Midbrain (tissue), 1 donor: Measurements from ENCODE around the gene MS4A18.

ENCODE experiments used
- DNase-seq: peaks from one replicate; lab custom pipeline; 2025; lab: John Stamatoyannopoulos, UW

The MS4A18 gene

DNA sequence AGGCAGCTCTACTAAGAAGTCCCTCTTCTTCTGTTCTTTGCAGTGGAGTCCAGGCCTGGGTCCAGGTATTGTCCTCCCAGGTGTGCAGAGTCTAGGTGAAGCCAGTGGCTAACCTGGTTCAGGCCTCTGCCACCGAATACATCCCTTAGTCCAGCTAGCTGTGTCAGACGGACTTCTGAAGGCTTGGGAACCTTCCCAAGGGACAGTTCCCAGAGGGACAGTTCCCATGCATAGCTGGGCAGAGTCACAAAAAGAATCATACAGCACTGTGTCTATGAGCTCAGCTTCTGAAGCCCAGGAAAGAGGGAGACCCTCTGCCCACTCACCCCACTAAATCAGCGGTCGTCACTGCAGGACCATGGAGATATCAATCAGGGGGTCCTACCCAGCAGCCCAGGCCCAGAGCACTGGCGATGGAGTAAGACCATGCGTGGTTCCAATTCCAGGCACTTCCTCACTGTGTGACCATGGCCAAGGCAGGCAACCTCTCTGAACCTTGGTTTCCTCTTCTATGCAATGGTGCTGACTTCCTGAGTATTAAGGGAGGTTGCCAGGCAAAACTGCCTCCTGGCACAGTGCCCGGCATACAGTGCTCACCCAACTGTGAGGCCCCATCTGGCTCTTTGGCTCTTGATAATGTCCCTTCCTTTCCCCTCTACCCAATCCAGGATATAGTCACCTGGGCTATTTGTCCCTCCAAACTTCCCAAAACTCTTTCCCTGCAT lies 64.0 kb downstream of the MS4A18 start:
- no peak for DNase-seq

DNA sequence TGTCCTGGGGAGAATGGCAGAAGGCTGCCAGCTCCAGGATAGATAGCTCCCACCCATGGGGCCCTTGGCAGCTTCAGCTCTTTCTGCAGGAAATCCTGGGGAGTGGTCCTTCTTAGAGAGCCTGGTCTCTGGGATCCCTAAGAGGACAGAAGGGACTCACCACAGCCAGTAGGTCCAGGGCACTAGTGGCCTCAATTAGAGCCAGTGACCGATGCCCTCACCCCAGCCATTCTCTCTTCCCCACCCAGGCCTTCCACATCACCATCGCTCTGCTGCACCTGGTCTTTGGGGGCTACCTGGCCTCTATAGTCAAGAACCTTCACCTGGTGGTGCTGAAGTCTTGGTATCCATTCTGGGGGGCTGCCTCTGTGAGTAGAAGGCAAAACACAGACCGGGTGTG lies 66.2 kb downstream of the MS4A18 start:
- DNase-seq: no peak

DNA sequence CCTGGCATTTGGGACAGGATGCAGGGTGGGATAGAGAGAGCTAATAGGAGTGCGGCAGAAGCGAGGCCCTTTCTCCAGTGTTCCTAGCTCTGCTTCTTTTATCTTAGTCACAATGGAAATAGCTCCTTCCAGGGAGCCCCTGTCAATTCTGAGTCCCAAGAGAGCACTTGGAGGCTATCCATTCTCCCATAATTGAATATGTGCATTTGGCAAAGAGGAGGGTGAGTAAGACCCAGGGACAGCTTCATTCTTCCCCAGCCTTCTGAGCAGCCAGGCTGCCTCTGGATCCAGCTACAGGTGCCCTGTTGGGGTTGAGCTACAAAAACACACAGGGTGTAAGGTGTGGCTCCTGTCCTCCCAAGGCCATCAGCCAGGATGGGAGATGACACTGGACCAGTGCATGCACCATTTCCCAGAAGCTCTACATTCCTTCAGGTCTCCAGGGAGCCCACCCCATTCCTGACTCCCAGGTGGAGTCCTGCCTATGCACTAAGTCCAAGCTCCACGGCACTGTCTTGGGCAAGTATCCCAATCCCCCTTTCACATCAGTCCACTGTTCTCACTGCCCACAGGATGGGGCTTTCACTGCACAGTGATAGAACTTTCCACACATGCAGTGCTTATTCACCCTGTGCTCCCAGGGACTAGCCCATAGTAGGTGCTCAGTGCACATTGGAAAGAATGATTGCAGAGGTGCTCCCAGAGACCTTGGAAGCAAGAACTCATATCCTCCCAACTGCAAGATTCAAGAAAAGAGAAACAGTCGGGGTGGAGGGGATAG lies 66.8 kb downstream of the MS4A18 start:
- DNase-seq: no peak

DNA sequence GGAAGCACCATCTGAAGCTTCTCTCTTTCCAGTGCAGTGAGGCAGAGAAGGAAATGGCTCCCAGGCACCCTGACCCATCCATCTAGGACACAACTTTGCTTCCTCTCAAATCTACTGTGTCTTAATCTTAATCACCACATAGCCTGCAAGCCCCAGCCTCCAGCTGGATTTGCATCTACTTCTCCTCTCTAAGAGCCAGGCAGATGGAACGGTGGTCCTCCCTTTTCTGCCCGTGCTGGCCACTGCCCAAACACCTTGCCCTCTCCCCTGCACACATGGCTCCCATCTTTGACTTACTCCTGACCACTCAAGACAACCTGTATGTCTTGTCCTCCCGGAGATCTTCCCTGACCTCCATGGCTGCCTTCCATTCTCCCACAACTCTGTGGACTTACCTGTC lies 68.0 kb downstream of the MS4A18 start:
- DNase-seq: no peak
